ENCODE measurements around the gene ZNF445.

Gene ZNF445

GRCh38 chr3:44436181-44436580, 41.3 kb downstream of the ZNF445 start:
- H3K27ac ChIP-seq (ENCODE audit: low read depth, low read length, severe bottlenecking) = no peak overlapping the region
- no peaks in the 10 kb centered on the region for H3K9me3 ChIP-seq (ENCODE audit: control insufficient read depth, low read length)
- WGBS, 2 experiments (ENCODE audit: insufficient coverage in 2 of 2) = 91 to 100% methylated on average over 1 of the region's 1 CpG
- H3K4me3 ChIP-seq (ENCODE audit: extremely low read depth, insufficient read depth, low read length, poor library complexity, severe bottlenecking) = no peak overlapping the region
- peaks cover 7% of the 10 kb centered on the region for H3K4me1 ChIP-seq (ENCODE audit: control insufficient read depth, insufficient read depth, low read length, poor library complexity, severe bottlenecking)
- peaks cover 12% of the 10 kb centered on the region for H3K36me3 ChIP-seq (ENCODE audit: control insufficient read depth, insufficient read depth, low read length)

DNA sequence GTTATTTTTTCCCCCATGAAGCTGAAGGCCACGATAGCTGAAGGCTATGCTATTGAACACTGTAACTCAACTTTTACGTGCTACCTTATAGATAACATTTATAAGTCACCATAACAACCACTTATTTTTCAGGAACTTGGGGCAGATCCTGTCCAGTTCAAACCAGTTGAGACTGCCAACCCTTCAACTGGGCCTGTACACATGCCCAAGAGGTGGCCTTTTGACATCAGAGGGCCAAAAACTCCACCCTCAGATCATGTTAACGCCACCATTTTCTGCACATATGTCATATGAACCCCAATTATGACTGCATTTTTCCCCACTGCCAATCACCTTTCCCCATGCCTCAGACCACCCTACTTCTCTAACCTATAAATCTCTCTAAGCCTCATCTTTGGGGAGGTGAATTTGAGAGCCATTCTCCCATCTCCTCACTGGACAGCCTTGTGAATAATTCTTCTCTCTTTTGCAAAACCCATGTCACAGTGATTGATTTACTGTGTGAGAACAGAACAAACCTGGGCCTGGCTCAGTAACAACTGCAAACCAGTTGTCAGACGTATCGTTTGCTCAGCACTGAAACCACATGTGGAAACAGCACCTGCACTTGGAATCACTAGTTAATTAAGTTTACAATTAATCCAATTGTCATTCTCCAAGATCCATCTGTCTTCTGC, 42.5 kb downstream of the ZNF445 start:
- H3K4me3 ChIP-seq (ENCODE audit: extremely low read depth, insufficient read depth, low read length, poor library complexity, severe bottlenecking) = no peak overlapping the region
- WGBS, 2 experiments (ENCODE audit: insufficient coverage in 2 of 2) = 92 to 97% methylated on average over 4 to 5 of the region's 5 CpGs
- no peak overlapping the region for H3K27ac ChIP-seq (ENCODE audit: low read depth, low read length, severe bottlenecking)
- no peaks in the 10 kb centered on the region for H3K9me3 ChIP-seq (ENCODE audit: control insufficient read depth, low read length)
- peaks cover 7% of the 10 kb centered on the region for H3K4me1 ChIP-seq (ENCODE audit: control insufficient read depth, insufficient read depth, low read length, poor library complexity, severe bottlenecking)
- H3K36me3 ChIP-seq (ENCODE audit: control insufficient read depth, insufficient read depth, low read length) = peaks cover 12% of the 10 kb centered on the region

GRCh38 chr3:44430466-44430865, 47.0 kb downstream of the ZNF445 start:
- Histone ChIP-seq H3K9me3 (ENCODE audit: control insufficient read depth, low read length) (no peaks in the 10 kb centered on the region), H3K27ac (ENCODE audit: low read depth, low read length, severe bottlenecking) (no peak overlapping the region), H3K4me3 (ENCODE audit: extremely low read depth, insufficient read depth, low read length, poor library complexity, severe bottlenecking) (no peak overlapping the region), H3K4me1 (ENCODE audit: control insufficient read depth, insufficient read depth, low read length, poor library complexity, severe bottlenecking) (no peaks in the 10 kb centered on the region), H3K36me3 (ENCODE audit: control insufficient read depth, insufficient read depth, low read length) (no peaks in the 10 kb centered on the region)
- WGBS, 2 experiments (ENCODE audit: insufficient coverage in 2 of 2) = 89 to 90% methylated on average over 4 of the region's 4 CpGs

DNA sequence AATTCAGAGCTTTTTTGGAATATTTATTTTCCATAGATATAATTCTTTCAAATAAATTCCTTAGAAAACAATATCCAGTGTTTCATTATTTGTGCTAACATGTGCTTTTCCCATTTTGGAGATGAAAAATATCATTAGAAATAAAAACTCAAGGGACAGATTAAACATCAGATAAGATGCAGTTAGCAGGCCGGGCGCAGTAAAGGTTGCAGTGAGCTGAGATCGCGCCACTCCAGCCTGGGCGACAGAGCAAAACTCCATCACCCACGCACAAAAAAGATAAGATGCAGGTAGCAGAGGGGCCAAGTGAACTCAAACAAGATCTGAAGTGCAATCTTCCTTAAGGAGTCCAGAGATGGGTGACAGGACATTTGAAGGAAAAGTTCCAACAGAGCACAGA, 48.0 kb downstream of the ZNF445 start:
- Histone ChIP-seq H3K9me3 (ENCODE audit: control insufficient read depth, low read length) (no peaks in the 10 kb centered on the region), H3K4me3 (ENCODE audit: extremely low read depth, insufficient read depth, low read length, poor library complexity, severe bottlenecking) (no peak overlapping the region), H3K36me3 (ENCODE audit: control insufficient read depth, insufficient read depth, low read length) (no peaks in the 10 kb centered on the region), H3K27ac (ENCODE audit: low read depth, low read length, severe bottlenecking) (no peak overlapping the region), H3K4me1 (ENCODE audit: control insufficient read depth, insufficient read depth, low read length, poor library complexity, severe bottlenecking) (no peaks in the 10 kb centered on the region)
- WGBS, 2 experiments (ENCODE audit: insufficient coverage in 2 of 2) = 94 to 97% methylated on average over 6 of the region's 6 CpGs

DNA sequence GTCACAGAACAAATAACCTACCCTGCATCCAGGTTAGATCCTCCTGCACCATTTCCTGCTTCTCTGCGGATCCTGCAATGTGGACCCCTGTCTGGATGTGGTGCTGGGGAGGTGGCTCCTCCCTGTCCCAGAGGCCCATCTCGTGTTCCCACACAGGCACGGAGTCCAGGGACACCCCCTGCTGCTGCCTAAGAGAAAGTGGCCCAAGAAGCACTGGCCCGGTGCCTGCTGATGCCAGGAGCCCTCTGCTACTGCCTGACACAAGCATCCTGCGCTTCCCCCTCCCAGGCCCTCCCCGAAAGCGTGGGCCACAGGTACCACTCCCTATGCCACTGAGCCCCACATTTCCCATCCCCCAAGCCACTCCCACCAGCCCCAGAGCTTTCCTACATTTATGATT, 48.6 kb downstream of the ZNF445 start:
- Histone ChIP-seq H3K4me3 (ENCODE audit: extremely low read depth, insufficient read depth, low read length, poor library complexity, severe bottlenecking) (no peak overlapping the region), H3K36me3 (ENCODE audit: control insufficient read depth, insufficient read depth, low read length) (no peaks in the 10 kb centered on the region), H3K9me3 (ENCODE audit: control insufficient read depth, low read length) (no peaks in the 10 kb centered on the region), H3K4me1 (ENCODE audit: control insufficient read depth, insufficient read depth, low read length, poor library complexity, severe bottlenecking) (no peaks in the 10 kb centered on the region), H3K27ac (ENCODE audit: low read depth, low read length, severe bottlenecking) (no peak overlapping the region)
- WGBS, 2 experiments (ENCODE audit: insufficient coverage in 2 of 2) = 79 to 87% methylated on average over 6 to 7 of the region's 7 CpGs

- Histone ChIP-seq H3K4me3 (ENCODE audit: extremely low read depth, insufficient read depth, low read length, poor library complexity, severe bottlenecking) (no peak overlapping the region), H3K27ac (ENCODE audit: low read depth, low read length, severe bottlenecking) (no peak overlapping the region), H3K9me3 (ENCODE audit: control insufficient read depth, low read length) (no peaks in the 10 kb centered on the region), H3K36me3 (ENCODE audit: control insufficient read depth, insufficient read depth, low read length) (no peaks in the 10 kb centered on the region), H3K4me1 (ENCODE audit: control insufficient read depth, insufficient read depth, low read length, poor library complexity, severe bottlenecking) (no peaks in the 10 kb centered on the region)
- WGBS, 2 experiments (ENCODE audit: insufficient coverage in 2 of 2) = 88 to 100% methylated on average over 1 of the region's 3 CpGs
Measured at GRCh38 chr3:44427683-44428082, 49.8 kb downstream of the ZNF445 start.

GRCh38 chr3:44424758-44425157, 52.7 kb downstream of the ZNF445 start:
- WGBS, 2 experiments (ENCODE audit: insufficient coverage in 2 of 2) = 76 to 93% methylated on average over 2 to 3 of the region's 3 CpGs
- Histone ChIP-seq H3K36me3 (ENCODE audit: control insufficient read depth, insufficient read depth, low read length) (no peaks in the 10 kb centered on the region), H3K4me1 (ENCODE audit: control insufficient read depth, insufficient read depth, low read length, poor library complexity, severe bottlenecking) (no peaks in the 10 kb centered on the region), H3K9me3 (ENCODE audit: control insufficient read depth, low read length) (no peaks in the 10 kb centered on the region), H3K4me3 (ENCODE audit: extremely low read depth, insufficient read depth, low read length, poor library complexity, severe bottlenecking) (no peak overlapping the region), H3K27ac (ENCODE audit: low read depth, low read length, severe bottlenecking) (no peak overlapping the region)

DNA sequence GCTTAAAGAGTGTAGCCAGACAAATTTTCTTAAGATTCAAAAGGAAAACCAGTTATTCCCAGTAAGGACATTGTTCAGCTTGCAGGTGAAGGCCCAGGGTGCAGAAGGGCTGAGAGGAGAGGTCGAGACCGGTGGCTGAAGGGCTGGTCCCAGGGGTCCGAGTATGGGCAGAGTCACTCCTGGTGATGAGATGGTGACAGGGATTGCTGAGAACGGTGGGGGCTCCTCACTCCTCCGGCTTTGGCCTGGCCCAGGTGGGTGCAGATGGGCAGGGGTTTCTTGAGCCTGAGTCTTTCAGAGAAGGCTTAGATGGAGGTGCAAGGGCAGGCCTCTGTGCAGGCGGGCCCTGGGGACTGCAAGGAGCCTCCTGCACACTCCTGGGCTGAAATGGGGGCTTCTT, 56.2 kb downstream of the ZNF445 start:
- Histone ChIP-seq H3K9me3 (ENCODE audit: control insufficient read depth, low read length) (no peaks in the 10 kb centered on the region), H3K27ac (ENCODE audit: low read depth, low read length, severe bottlenecking) (no peak overlapping the region), H3K36me3 (ENCODE audit: control insufficient read depth, insufficient read depth, low read length) (no peaks in the 10 kb centered on the region), H3K4me3 (ENCODE audit: extremely low read depth, insufficient read depth, low read length, poor library complexity, severe bottlenecking) (no peak overlapping the region), H3K4me1 (ENCODE audit: control insufficient read depth, insufficient read depth, low read length, poor library complexity, severe bottlenecking) (no peaks in the 10 kb centered on the region)
- WGBS, 2 experiments (ENCODE audit: insufficient coverage in 2 of 2) = 76 to 83% methylated on average over 4 to 6 of the region's 6 CpGs

GRCh38 chr3:44420676-44421075, 56.8 kb downstream of the ZNF445 start:
- Histone ChIP-seq H3K36me3 (ENCODE audit: control insufficient read depth, insufficient read depth, low read length) (no peaks in the 10 kb centered on the region), H3K4me1 (ENCODE audit: control insufficient read depth, insufficient read depth, low read length, poor library complexity, severe bottlenecking) (no peaks in the 10 kb centered on the region), H3K9me3 (ENCODE audit: control insufficient read depth, low read length) (no peaks in the 10 kb centered on the region), H3K4me3 (ENCODE audit: extremely low read depth, insufficient read depth, low read length, poor library complexity, severe bottlenecking) (no peak overlapping the region), H3K27ac (ENCODE audit: low read depth, low read length, severe bottlenecking) (no peak overlapping the region)
- WGBS, 2 experiments (ENCODE audit: insufficient coverage in 2 of 2) = 83% methylated on average over 1 of the region's 1 CpG; no CpG with 5 or more reads in 1 of the 2 experiments

DNA sequence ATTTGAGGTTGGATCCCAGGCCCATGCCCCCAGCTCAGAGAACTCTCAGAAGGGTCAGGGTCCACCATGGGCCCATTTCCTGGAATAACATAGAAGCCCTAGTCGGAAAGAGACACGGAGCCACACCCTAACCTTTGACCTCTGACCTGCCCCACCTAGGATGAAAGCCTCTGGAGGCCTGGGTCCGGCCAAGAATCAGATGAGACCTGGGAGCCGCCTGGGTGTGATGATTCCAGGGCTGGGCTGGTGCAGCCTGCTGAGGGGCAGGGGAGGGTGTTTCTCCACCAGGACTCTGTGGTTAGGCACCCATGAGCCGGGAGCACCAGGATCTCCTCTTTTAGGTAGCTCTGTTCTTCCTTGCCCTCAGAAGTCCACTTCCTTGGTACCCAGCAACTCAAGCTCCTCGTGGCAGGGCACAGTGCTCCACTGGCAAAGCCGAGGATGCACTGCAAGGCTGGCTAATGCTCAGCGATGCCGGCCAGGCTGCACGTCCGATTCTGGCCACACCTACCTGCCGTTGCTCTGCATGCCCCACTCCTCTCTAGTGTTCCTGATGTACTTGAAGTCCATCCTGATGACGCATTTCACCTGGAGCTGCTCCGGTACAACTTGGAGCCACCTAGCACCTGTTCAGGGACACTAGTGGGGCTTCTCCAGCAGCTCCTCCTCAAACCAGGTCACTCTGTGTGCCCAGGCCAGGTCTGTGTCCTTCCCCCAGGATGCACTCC, 57.4 kb downstream of the ZNF445 start:
- WGBS, 2 experiments (ENCODE audit: insufficient coverage in 2 of 2) = 88 to 89% methylated on average over 10 to 12 of the region's 14 CpGs
- H3K27ac ChIP-seq (ENCODE audit: low read depth, low read length, severe bottlenecking) = no peak overlapping the region

More for the DNA sequence above, 57.4 kb downstream of the ZNF445 start:
- H3K4me3 ChIP-seq (ENCODE audit: extremely low read depth, insufficient read depth, low read length, poor library complexity, severe bottlenecking) = no peak overlapping the region
- no peaks in the 10 kb centered on the region for H3K36me3 ChIP-seq (ENCODE audit: control insufficient read depth, insufficient read depth, low read length)
- H3K9me3 ChIP-seq (ENCODE audit: control insufficient read depth, low read length) = no peaks in the 10 kb centered on the region
- H3K4me1 ChIP-seq (ENCODE audit: control insufficient read depth, insufficient read depth, low read length, poor library complexity, severe bottlenecking) = no peaks in the 10 kb centered on the region
